ENCODE data around the gene AHDC1.

GRCh38 chr1:27649306-27649635, 45.3 kb upstream of the AHDC1 start:
- TF ChIP-seq POLR2A (IDR thresholded peaks at IDR 0.05) (no peak), CTCF (IDR thresholded peaks at IDR 0.05) (no peak)
